ENCODE data around the gene KCNE1.
"Not testable (repeated sequence)": the region's sequence is repeated elsewhere in the genome, so short reads cannot be mapped to it uniquely, and the experiment has no call there.

KCNE1 gene

GRCh38 chr21:34511787-34512455 is at the start of gene KCNE1:
TSS of gene KCNE1 (minus strand) at chr21:34512210. CDS start at chr21:34449634, 62,576 bp downstream.
- DNase-seq (ENCODE audit: low read depth, low spot score): no peak

GRCh38 chr21:34561806-34562205 is 49.8 kb upstream of the KCNE1 start:
- no peak for DNase-seq (ENCODE audit: low read depth, low spot score)

GRCh38 chr21:34560609-34561008 is 48.6 kb upstream of the KCNE1 start:
- DNase-seq (ENCODE audit: low read depth, low spot score): no peak

GRCh38 chr21:34560021-34560420 is 48.0 kb upstream of the KCNE1 start:
- no peak for DNase-seq (ENCODE audit: low read depth, low spot score)

- no peak for DNase-seq (ENCODE audit: low read depth, low spot score)
Measured at GRCh38 chr21:34559089-34559631, 47.1 kb upstream of the KCNE1 start.

- no peak for DNase-seq (ENCODE audit: low read depth, low spot score)
Measured at GRCh38 chr21:34558166-34558565, 46.2 kb upstream of the KCNE1 start.

GRCh38 chr21:34557261-34557660 is 45.3 kb upstream of the KCNE1 start:
- DNase-seq (ENCODE audit: low read depth, low spot score): no peak

- not testable (repeated sequence) for DNase-seq (ENCODE audit: low read depth, low spot score)
Measured at GRCh38 chr21:34554670-34555069, 42.7 kb upstream of the KCNE1 start.

- DNase-seq (ENCODE audit: low read depth, low spot score): no peak
Measured at GRCh38 chr21:34554227-34554626, 42.2 kb upstream of the KCNE1 start.

GRCh38 chr21:34553151-34553952 is 41.3 kb upstream of the KCNE1 start:
- DNase-seq (ENCODE audit: low read depth, low spot score): no peak

- DNase-seq (ENCODE audit: low read depth, low spot score): no peak
Measured at GRCh38 chr21:34552360-34553098, 40.5 kb upstream of the KCNE1 start.

GRCh38 chr21:34550182-34550799 is 38.3 kb upstream of the KCNE1 start:
- no peak for DNase-seq (ENCODE audit: low read depth, low spot score)

- no peak for DNase-seq (ENCODE audit: low read depth, low spot score)
Measured at GRCh38 chr21:34548781-34549376, 36.9 kb upstream of the KCNE1 start.

- DNase-seq (ENCODE audit: low read depth, low spot score): no peak
Measured at GRCh38 chr21:34546542-34546941, 34.5 kb upstream of the KCNE1 start.

- no peak for DNase-seq (ENCODE audit: low read depth, low spot score)
Measured at GRCh38 chr21:34545079-34545884, 33.3 kb upstream of the KCNE1 start.

- DNase-seq (ENCODE audit: low read depth, low spot score): no peak
Measured at GRCh38 chr21:34544032-34544496, 32.1 kb upstream of the KCNE1 start.

- DNase-seq (ENCODE audit: low read depth, low spot score): no peak
Measured at GRCh38 chr21:34543017-34543416, 31.0 kb upstream of the KCNE1 start.

GRCh38 chr21:34540206-34540605 is 28.2 kb upstream of the KCNE1 start:
- no peak for DNase-seq (ENCODE audit: low read depth, low spot score)

GRCh38 chr21:34537838-34538237 is 25.8 kb upstream of the KCNE1 start:
- no peak for DNase-seq (ENCODE audit: low read depth, low spot score)

GRCh38 chr21:34536820-34537219 is 24.8 kb upstream of the KCNE1 start:
- no peak for DNase-seq (ENCODE audit: low read depth, low spot score)

Measured in smooth muscle cell of the brain vasculature (primary cell).